Measurements from ENCODE around the gene IFIT5.

Gene IFIT5

GRCh38 chr10:89463846-89464537 is 49.6 kb downstream of the IFIT5 start:
- DNase-seq (ENCODE audit: low read depth) = no peak

DNA sequence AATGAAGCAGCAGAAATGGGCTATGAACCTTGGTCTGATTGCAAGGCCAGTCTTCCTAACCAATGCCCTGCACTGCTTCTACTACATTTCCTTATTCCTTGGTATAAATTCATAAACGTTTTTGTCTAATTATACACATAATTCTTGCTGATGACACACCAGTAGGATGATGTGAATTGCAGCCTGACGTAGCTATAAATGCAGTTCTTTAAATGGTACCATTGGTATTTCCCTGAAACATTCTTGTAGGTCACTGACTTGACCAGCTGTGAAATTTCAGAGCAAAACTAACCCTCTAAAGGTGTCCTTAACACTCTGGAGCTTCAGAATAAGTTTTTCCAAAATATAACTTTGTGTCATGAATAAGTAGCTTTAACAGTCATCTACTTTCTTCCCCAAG is 50.8 kb downstream of the IFIT5 start:
- no peak for DNase-seq (ENCODE audit: low read depth)
- TF ChIP-seq CTCF (IDR thresholded peaks at IDR 0.05; ENCODE audit: control insufficient read depth, insufficient read depth, low read depth, low read length, missing control alignments) = no peak
- H3K4me3 ChIP-seq (ENCODE audit: control insufficient read depth, low read depth, low read length) = no peak overlapping the region

More at GRCh38 chr10:89463846-89464537, 49.6 kb downstream of the IFIT5 start:
- TF ChIP-seq CTCF (IDR thresholded peaks at IDR 0.05; ENCODE audit: control insufficient read depth, insufficient read depth, low read depth, low read length, missing control alignments) = no peak
- H3K4me3 ChIP-seq (ENCODE audit: control insufficient read depth, low read depth, low read length) = no peak overlapping the region

DNA sequence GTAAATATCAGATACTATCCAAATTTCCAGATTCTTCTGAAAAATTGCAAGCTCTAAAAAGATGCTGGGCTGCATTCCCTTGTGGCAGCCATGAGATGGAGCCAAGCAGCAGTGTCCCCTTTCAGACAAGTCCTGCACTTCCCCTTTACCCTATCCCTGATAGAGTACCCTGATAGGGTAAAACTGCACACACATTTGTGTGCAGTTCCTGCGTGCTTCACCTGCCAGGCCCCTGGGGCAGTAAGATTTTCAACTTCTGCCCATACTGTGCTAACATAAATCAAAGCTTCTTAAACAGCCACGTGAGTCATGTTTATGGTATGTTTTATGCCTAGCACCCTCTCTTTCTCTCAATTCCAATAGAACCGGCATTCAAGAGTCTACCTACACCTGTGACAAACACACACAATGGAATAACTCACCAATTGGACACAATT is 52.2 kb downstream of the IFIT5 start:
- no peak overlapping the region for H3K4me3 ChIP-seq (ENCODE audit: control insufficient read depth, low read depth, low read length)
- DNase-seq (ENCODE audit: low read depth) = no peak
- TF ChIP-seq CTCF (IDR thresholded peaks at IDR 0.05; ENCODE audit: control insufficient read depth, insufficient read depth, low read depth, low read length, missing control alignments) = peak; percentile 67

DNA sequence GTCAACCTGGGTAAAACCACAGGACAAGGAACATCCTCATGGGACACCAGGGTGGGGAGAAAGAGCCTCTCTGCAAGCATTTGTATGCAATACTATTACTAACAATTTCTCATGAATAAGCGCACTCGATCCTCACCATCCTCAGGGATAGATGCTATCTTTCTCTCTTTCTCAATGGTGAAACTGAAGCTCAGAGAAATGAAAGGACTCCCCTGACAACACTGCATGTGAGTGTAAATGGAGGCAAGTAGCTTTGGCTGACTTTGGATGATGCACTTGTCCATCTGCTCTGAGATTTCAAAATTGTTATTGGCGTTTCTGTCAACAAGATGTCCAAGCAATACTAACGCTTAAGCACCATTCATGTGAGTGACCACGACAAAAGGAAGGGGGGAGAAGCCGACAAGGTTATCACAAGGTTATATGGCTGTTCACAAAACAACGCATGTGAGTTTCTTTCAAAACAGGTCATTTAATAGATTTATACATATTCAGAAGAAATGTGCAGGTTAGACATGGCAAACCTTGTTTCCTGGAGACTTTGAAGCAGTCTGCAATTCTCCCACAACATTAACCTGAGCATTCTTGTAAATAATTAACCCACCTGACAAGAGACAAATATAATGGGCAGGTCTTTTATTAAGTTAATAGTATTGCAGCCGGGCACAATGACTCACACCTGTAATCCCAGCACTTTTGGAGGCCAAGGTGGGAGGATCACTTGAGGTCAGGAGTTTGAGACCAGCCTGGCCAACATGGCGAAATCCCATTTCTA is 54.0 kb downstream of the IFIT5 start:
- no peak overlapping the region for H3K4me3 ChIP-seq (ENCODE audit: control insufficient read depth, low read depth, low read length)
- TF ChIP-seq CTCF (IDR thresholded peaks at IDR 0.05; ENCODE audit: control insufficient read depth, insufficient read depth, low read depth, low read length, missing control alignments) = no peak
- DNase-seq (ENCODE audit: low read depth) = no peak

DNA sequence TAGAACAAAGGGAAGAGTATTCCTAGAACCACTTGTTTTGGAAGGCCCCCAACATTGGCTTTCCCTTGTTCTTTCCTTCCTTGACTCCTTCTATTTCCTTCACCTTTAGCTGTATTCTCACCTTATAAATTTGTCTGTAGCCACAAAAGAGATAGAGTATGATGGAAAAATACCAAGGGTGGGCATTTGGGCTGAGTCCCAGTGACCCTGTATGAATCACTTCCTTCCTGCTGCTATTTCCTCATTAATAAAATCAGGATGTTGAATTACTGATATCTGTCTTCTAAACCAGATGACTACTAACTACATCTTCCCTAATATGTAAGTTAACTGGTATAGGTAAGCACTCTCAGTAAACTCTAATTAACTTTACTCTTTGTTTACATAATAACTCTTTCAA is 55.1 kb downstream of the IFIT5 start:
- no peak for DNase-seq (ENCODE audit: low read depth)

More for the DNA sequence above, 55.1 kb downstream of the IFIT5 start:
- H3K4me3 ChIP-seq (ENCODE audit: control insufficient read depth, low read depth, low read length) = no peak overlapping the region
- no peak for TF ChIP-seq CTCF (IDR thresholded peaks at IDR 0.05; ENCODE audit: control insufficient read depth, insufficient read depth, low read depth, low read length, missing control alignments)

Measured in AG09309 (cell line).